Gastrocnemius medialis (tissue), 4 donors: ENCODE measurements around the gene GABRB2. TPM values are rescaled to one million over a fixed set of nuclear protein-coding genes. Genes with fewer than 3 reads are reported as not detected.

Experiments used
- ATAC-seq, 2 donors: fragments of 150-250 bp; one replicate each; pipeline ENCODE4 v1.9.1; 2016
- DNase-seq, 2 donors: peaks; one replicate each; pipeline ENCODE4 v3.0.0-alpha.2; 2019
- H3K27ac ChIP-seq, 4 donors: fragments of 200-600 bp; sonication (generic); 1 replicate in 1 of 4; 2 replicates in 3 of 4; pipeline ENCODE4 v1.5.1; 2016 to 2018; ENCODE audit warnings: mild to moderate bottlenecking in 2 of 4, moderate library complexity in 1 of 4
- H3K27me3 ChIP-seq, 3 donors: fragments of 200-600 bp; sonication (generic) in 2 of 3; 1 replicate in 1 of 3; 2 replicates in 2 of 3; pipeline versions ENCODE4 v1.5.1 to v1.6.0; 2016 to 2019; ENCODE audit warnings: mild to moderate bottlenecking in 1 of 3, moderate library complexity in 1 of 3
- H3K36me3 ChIP-seq, 2 donors: fragments of 200-600 bp; sonication (generic) in 1 of 2; one replicate each; pipeline ENCODE4 v1.5.1; 2017 to 2018
- H3K4me1 ChIP-seq, 2 donors: fragments of 200-600 bp; sonication (generic) in 1 of 2; one replicate each; pipeline ENCODE4 v1.5.1; 2016 to 2017; ENCODE audit warnings: mild to moderate bottlenecking in 2 of 2
- H3K4me3 ChIP-seq, 4 donors: fragments of 200-600 bp; sonication (generic) in 3 of 4; 1 replicate in 1 of 4; 2 replicates in 3 of 4; pipeline ENCODE4 v1.5.1; 2016 to 2019; ENCODE audit warnings: mild to moderate bottlenecking in 2 of 4
- H3K9me3 ChIP-seq, 3 donors: fragments of 200-600 bp; sonication (generic) in 2 of 3; 1 replicate in 1 of 3; 2 replicates in 2 of 3; pipeline ENCODE4 v1.5.1; 2016 to 2019
- CTCF ChIP-seq, 5 experiments: fragments of 450-650 bp in 3 of 5; fragments of 200-600 bp in 2 of 5; sonication (generic) in 2 of 5; IDR thresholded peaks in 4 of 5; conservative IDR thresholded peaks in 1 of 5; 1 replicate in 4 of 5; 2 replicates in 1 of 5; pipeline ENCODE4 v1.5.1; 2016 to 2019; ENCODE audit warnings: antibody characterized with exemption in 5 of 5, mild to moderate bottlenecking in 3 of 5, moderate library complexity in 3 of 5
- POLR2A ChIP-seq, 2 donors: fragments of 450-650 bp; IDR thresholded peaks; one replicate each; pipeline ENCODE4 v1.6.1; 2017; ENCODE audit warnings: antibody characterized with exemption in 2 of 2, mild to moderate bottlenecking in 2 of 2, moderate library complexity in 2 of 2
- in situ Hi-C, 4 donors: fragments of 200-750 bp; cut with MboI; loops; one replicate each; pipeline versions ENCODE4 v1.15.0 to v1.8.0; 2017; ENCODE audit warnings: low sequenced_read_pairs in 4 of 4
- intact Hi-C: fragments of 100-400 bp; cut with DNase I; formaldehyde crosslinking; loops from one replicate; pipeline ENCODE4 v1.15.1; 2023; ENCODE audit warnings: low total_unique reads
- total RNA-seq, 4 donors: library from RNA; depleted of rRNA; stranded (reverse); fragments of >200 nt; gene quantifications; one replicate each; pipeline versions ENCODE4 v1.1.0 to v1.2.3, GENCODE V29; 2016

GABRB2 gene
- total RNA-seq, 4 donors from 2014 or later = 0.16 to 0.97 (median 0.63) TPM

GRCh38 chr5:161332343-161332742, 214.2 kb downstream of the GABRB2 start:
- no peak overlapping the region for H3K27ac ChIP-seq
- ATAC-seq (no peak), DNase-seq (no peak)
- no peaks in the 10 kb centered on the region for H3K27me3 ChIP-seq
- intact Hi-C loops = no loop called here
- in situ Hi-C loops = no loop called here
- no peaks in the 10 kb centered on the region for H3K9me3 ChIP-seq
- no peaks in the 10 kb centered on the region for H3K36me3 ChIP-seq
- no peak for TF ChIP-seq CTCF (IDR thresholded peaks at IDR 0.05 in 4 of 5, conservative IDR thresholded peaks at IDR 0.05 in 1 of 5)
- TF ChIP-seq POLR2A (IDR thresholded peaks at IDR 0.05) = no peak
- H3K4me3 ChIP-seq = no peak overlapping the region
- no peaks in the 10 kb centered on the region for H3K4me1 ChIP-seq

DNA sequence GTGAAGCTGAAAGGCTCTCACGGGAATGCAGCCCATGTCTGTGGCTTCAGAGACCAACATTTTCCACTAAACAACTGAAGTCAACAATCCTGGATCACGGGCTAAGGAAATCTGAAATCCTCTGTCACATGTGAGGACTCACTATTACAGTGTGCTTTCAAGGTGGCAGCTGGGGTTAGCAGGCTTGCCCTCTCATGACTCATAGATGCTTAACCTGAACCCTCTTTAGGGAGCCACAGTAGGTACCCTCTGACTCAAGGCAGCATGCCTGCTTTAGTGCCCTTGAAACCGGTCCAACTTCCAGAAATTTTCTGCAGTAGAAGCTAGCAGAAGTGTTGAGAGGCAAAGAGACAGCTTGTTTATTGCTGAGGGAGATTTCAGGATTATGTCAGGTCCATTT, 232.5 kb downstream of the GABRB2 start:
- DNase-seq (no peak), ATAC-seq (no peak)
- Histone ChIP-seq H3K36me3 (no peaks in the 10 kb centered on the region), H3K27me3 (no peaks in the 10 kb centered on the region), H3K4me3 (no peak overlapping the region), H3K4me1 (no peaks in the 10 kb centered on the region), H3K9me3 (no peaks in the 10 kb centered on the region), H3K27ac (no peak overlapping the region)
- in situ Hi-C loops (no loop called here), intact Hi-C loops (no loop called here)
- TF ChIP-seq POLR2A (IDR thresholded peaks at IDR 0.05) (no peak), CTCF (IDR thresholded peaks at IDR 0.05 in 4 of 5, conservative IDR thresholded peaks at IDR 0.05 in 1 of 5) (no peak)

DNA sequence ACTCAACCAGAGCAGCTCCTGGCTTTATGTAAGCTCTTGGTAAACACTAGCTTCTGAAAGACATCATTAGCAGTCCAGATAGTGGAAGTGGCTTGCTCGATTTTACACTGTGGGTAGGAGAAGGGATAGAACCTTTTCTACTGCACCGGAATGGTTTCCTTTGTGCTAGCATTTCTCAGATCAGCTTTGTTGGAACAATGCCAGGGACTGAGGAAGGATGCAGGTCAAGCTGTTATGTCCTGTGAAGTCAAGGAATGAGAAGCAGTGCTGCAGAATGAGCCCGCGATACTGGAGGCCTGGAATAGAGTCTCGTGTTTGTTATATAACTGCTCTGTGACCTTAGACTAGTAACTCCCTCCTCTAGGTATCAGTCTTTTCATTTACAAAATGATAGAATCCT, 233.6 kb downstream of the GABRB2 start:
- TF ChIP-seq CTCF (IDR thresholded peaks at IDR 0.05 in 4 of 5, conservative IDR thresholded peaks at IDR 0.05 in 1 of 5) (no peak), POLR2A (IDR thresholded peaks at IDR 0.05) (no peak)
- no peaks in the 10 kb centered on the region for H3K9me3 ChIP-seq
- no peak overlapping the region for H3K27ac ChIP-seq
- no peak for ATAC-seq
- DNase-seq = no peak
- H3K27me3 ChIP-seq = no peaks in the 10 kb centered on the region
- no peak overlapping the region for H3K4me3 ChIP-seq
- in situ Hi-C loops = no loop called here
- no peaks in the 10 kb centered on the region for H3K4me1 ChIP-seq
- intact Hi-C loops = no loop called here
- no peaks in the 10 kb centered on the region for H3K36me3 ChIP-seq

DNA sequence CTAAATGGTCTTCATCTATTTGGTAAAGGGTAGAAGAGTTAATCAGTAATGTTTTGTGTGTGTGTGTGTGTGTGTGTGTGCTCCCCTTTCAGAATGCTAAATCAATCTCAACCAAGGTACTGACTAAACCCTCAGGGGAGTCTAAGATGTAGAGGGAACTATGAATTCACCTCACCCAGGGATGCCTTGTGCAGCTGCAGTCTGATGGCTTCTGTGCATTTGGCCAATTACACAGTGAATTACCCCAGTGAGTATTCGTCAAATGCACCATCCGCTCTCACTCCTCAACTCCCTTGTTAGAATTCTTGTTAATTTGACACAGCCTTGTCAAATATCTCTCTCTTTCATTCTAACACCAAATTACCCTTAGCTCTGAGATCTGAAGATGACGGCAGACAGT, 234.6 kb downstream of the GABRB2 start:
- Histone ChIP-seq H3K36me3 (no peaks in the 10 kb centered on the region), H3K27me3 (no peaks in the 10 kb centered on the region), H3K9me3 (no peaks in the 10 kb centered on the region), H3K27ac (no peak overlapping the region), H3K4me3 (no peak overlapping the region), H3K4me1 (no peaks in the 10 kb centered on the region)
- intact Hi-C loops = no loop called here
- ATAC-seq = no peak
- DNase-seq = no peak
- no peak for TF ChIP-seq CTCF (IDR thresholded peaks at IDR 0.05 in 4 of 5, conservative IDR thresholded peaks at IDR 0.05 in 1 of 5)
- no peak for TF ChIP-seq POLR2A (IDR thresholded peaks at IDR 0.05)
- in situ Hi-C loops = no loop called here

- no peak for ATAC-seq
- Histone ChIP-seq H3K36me3 (no peaks in the 10 kb centered on the region), H3K27ac (no peak overlapping the region), H3K9me3 (no peaks in the 10 kb centered on the region), H3K27me3 (no peaks in the 10 kb centered on the region), H3K4me3 (no peak overlapping the region), H3K4me1 (no peaks in the 10 kb centered on the region)
- in situ Hi-C loops (no loop called here), intact Hi-C loops (no loop called here)
- no peak for DNase-seq
- TF ChIP-seq CTCF (IDR thresholded peaks at IDR 0.05 in 4 of 5, conservative IDR thresholded peaks at IDR 0.05 in 1 of 5) (no peak), POLR2A (IDR thresholded peaks at IDR 0.05) (no peak)
These were observed 235.3 kb downstream of the GABRB2 start for GRCh38 chr5:161311146-161311708.
